Peyer's patch (tissue), 4 donors: ENCODE data around the gene DUOX1. TPM values are rescaled to one million over a fixed set of nuclear protein-coding genes. Genes with fewer than 3 reads are reported as not detected.
"Not testable (repeated sequence)": the region's sequence is repeated elsewhere in the genome, so short reads cannot be mapped to it uniquely, and the experiment has no call there.

Source experiments
- DNase-seq, 3 donors: peaks; one replicate each; pipeline ENCODE4 v3.0.0-alpha.2; 2017 to 2019
- H3K27ac ChIP-seq, 4 donors: fragments of 200-600 bp; sonication (generic); one replicate each; pipeline ENCODE4 v1.5.1; 2016 to 2019
- H3K27me3 ChIP-seq, 2 donors: fragments of 200-600 bp; sonication (generic); one replicate each; pipeline ENCODE4 v1.5.1; 2019
- H3K36me3 ChIP-seq, 3 donors: fragments of 200-600 bp; sonication (generic); one replicate each; pipeline ENCODE4 v1.5.1; 2016 to 2019
- H3K4me1 ChIP-seq, 4 donors: fragments of 200-600 bp; sonication (generic); one replicate each; pipeline ENCODE4 v1.5.1; 2016 to 2019
- H3K4me3 ChIP-seq, 4 donors: fragments of 200-600 bp; sonication (generic); 1 replicate in 3 of 4; 2 replicates in 1 of 4; pipeline ENCODE4 v1.5.1; 2016 to 2019; ENCODE audit warnings: mild to moderate bottlenecking in 1 of 4
- H3K9me3 ChIP-seq, 4 donors: fragments of 200-600 bp; sonication (generic); one replicate each; pipeline ENCODE4 v1.5.1; 2016 to 2019; ENCODE audit warnings: mild to moderate bottlenecking in 1 of 4
- POLR2A ChIP-seq, 2 donors: fragments of 450-650 bp; IDR thresholded peaks; one replicate each; pipeline ENCODE4 v1.5.1; 2017; ENCODE audit warnings: antibody characterized with exemption in 2 of 2, mild to moderate bottlenecking in 2 of 2, moderate library complexity in 2 of 2
- total RNA-seq, 4 donors: library from RNA; depleted of rRNA; stranded (reverse); fragments of >200 nt; gene quantifications; one replicate each; pipeline ENCODE4 v1.1.0, GENCODE V29; 2016
- TF ChIP-seq, protein P1 (sequence below), 6 experiments: fragments of 450-650 bp in 4 of 6; fragments of 200-600 bp in 2 of 6; sonication (generic) in 1 of 6; IDR thresholded peaks; one replicate each; pipeline ENCODE4 v1.5.1; 2017 to 2019; ENCODE audit warnings: antibody characterized with exemption in 6 of 6, mild to moderate bottlenecking in 3 of 6, moderate library complexity in 1 of 6

The DUOX1 gene
- total RNA-seq, 4 donors from 2014 or later: 0.35 to 0.54 TPM; not detected in 2

DNA sequence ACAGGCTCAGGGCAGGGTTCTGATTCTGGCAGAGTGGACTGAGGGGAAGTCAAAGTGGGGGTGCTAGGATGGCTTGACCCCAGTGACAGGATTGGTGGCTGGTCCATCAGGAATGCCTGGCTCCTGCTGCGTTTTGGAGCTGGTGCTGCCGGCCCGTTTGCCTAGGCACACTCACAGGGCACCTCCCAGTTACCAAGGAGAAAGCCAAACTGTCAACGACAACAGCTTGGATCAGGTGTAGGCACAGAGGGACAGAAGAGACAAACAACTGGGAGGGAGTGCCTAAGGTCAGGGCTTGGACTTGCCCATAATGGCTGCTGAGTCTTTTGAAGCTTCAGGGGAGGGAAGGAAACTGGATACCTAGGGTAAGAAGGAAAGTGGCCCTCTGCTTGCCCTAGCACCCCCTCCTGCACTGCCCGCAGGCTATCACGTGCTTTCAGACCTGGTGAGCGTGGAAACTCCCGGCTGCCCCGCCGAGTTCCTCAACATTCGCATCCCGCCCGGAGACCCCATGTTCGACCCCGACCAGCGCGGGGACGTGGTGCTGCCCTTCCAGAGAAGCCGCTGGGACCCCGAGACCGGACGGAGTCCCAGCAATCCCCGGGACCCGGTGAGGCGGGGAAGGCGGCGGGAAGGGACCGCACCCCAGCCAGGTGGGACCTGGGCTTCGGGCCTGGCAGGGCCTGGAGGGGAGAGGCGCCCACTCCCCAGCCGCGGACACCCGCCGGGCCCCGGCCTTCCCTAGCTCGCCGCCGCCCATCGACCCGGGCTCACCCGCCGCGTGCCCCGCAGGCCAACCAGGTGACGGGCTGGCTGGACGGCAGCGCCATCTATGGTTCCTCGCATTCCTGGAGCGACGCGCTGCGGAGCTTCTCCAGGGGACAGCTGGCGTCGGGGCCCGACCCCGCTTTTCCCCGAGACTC, 5.1 kb downstream of the DUOX1 start:
- Histone ChIP-seq H3K4me3 (peak overlapping the region; percentile 3 to 43 (median 28)), H3K4me1 (peaks cover 0 to 9% (median 4%) of the 10 kb centered on the region in 4 donors), H3K27me3 (peaks cover 0 to 8% of the 10 kb centered on the region in 2 donors), H3K36me3 (no peaks in the 10 kb centered on the region), H3K27ac (no peak overlapping the region), H3K9me3 (no peaks in the 10 kb centered on the region)
- peak in 1 of 3 donors; percentile 62 for DNase-seq
- TF ChIP-seq, protein P1, sequence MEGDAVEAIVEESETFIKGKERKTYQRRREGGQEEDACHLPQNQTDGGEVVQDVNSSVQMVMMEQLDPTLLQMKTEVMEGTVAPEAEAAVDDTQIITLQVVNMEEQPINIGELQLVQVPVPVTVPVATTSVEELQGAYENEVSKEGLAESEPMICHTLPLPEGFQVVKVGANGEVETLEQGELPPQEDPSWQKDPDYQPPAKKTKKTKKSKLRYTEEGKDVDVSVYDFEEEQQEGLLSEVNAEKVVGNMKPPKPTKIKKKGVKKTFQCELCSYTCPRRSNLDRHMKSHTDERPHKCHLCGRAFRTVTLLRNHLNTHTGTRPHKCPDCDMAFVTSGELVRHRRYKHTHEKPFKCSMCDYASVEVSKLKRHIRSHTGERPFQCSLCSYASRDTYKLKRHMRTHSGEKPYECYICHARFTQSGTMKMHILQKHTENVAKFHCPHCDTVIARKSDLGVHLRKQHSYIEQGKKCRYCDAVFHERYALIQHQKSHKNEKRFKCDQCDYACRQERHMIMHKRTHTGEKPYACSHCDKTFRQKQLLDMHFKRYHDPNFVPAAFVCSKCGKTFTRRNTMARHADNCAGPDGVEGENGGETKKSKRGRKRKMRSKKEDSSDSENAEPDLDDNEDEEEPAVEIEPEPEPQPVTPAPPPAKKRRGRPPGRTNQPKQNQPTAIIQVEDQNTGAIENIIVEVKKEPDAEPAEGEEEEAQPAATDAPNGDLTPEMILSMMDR (IDR thresholded peaks at IDR 0.05): peak in 4 of 6 experiments; percentile 26 to 49 (median 32)
- no peak for TF ChIP-seq POLR2A (IDR thresholded peaks at IDR 0.05)

DNA sequence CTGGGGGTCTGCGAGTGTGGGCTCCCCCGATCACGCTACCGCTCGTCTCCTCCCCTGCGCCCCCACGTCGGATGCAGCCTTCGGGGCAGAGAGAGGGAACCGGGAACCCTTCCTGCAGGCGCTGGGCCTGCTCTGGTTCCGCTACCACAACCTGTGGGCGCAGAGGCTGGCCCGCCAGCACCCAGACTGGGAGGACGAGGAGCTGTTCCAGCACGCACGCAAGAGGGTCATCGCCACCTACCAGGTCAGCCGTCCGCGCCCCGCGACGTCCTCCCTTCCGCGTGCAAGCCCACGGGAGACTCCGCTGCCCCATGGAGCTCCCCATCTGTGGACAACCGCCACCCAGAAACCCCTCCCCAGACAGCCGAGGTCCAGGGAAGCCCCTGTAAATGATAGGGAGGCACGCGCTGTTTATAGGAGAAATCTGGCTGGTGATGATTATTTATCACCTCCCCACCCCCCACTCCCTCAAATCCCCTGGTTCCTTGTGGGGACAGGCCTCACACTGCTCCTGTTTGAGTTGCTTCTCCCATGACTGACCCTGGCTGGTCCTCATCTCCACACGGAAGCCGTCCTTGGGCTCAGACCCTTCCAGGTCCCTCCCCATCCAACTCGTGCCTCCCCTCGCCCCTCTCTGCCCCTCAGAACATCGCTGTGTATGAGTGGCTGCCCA, 6.0 kb downstream of the DUOX1 start:
- H3K27ac ChIP-seq, H3K4me1 ChIP-seq, H3K27me3 ChIP-seq, H3K36me3 ChIP-seq, DNase-seq, H3K9me3 ChIP-seq: not testable (repeated sequence)
- H3K4me3 ChIP-seq: peak overlapping the region in 2 of 4 donors; percentile 33 to 43

DNA sequence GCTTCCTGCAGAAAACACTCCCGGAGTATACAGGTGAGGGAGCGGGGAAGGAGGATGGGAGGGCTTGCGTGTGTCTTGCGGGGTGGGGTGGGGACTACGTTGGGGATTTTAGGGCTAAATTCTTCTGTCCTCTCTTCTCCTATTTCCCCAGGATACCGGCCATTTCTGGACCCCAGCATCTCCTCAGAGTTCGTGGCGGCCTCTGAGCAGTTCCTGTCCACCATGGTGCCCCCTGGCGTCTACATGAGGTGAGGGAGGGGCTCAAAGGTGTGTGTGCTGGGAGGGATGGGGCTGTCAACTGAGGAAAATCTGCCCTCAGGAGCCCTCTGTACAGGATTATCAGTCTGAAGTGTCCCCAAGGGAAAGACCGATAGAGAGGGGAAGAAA, 6.6 kb downstream of the DUOX1 start:
- H3K9me3 ChIP-seq: no peaks in the 10 kb centered on the region
- DNase-seq: no peak
- H3K27ac ChIP-seq: no peak overlapping the region
- peaks cover 0 to 8% of the 10 kb centered on the region in 2 donors for H3K27me3 ChIP-seq
- H3K4me1 ChIP-seq: peaks cover 0 to 9% (median 4%) of the 10 kb centered on the region in 4 donors
- no peaks in the 10 kb centered on the region for H3K36me3 ChIP-seq
- TF ChIP-seq, protein P1 (IDR thresholded peaks at IDR 0.05): peak in 1 of 6 experiments; percentile 17
- no peak for TF ChIP-seq POLR2A (IDR thresholded peaks at IDR 0.05)
- H3K4me3 ChIP-seq: no peak overlapping the region

GRCh38 chr15:45137703-45138102, 7.9 kb downstream of the DUOX1 start:
- peaks cover 0 to 9% (median 4%) of the 10 kb centered on the region in 4 donors for H3K4me1 ChIP-seq
- no peaks in the 10 kb centered on the region for H3K9me3 ChIP-seq
- H3K4me3 ChIP-seq: no peak overlapping the region
- peaks cover 0 to 8% of the 10 kb centered on the region in 2 donors for H3K27me3 ChIP-seq
- TF ChIP-seq, protein P1 (IDR thresholded peaks at IDR 0.05): no peak
- no peak for TF ChIP-seq POLR2A (IDR thresholded peaks at IDR 0.05)
- no peak for DNase-seq
- no peak overlapping the region for H3K27ac ChIP-seq
- H3K36me3 ChIP-seq: no peaks in the 10 kb centered on the region

DNA sequence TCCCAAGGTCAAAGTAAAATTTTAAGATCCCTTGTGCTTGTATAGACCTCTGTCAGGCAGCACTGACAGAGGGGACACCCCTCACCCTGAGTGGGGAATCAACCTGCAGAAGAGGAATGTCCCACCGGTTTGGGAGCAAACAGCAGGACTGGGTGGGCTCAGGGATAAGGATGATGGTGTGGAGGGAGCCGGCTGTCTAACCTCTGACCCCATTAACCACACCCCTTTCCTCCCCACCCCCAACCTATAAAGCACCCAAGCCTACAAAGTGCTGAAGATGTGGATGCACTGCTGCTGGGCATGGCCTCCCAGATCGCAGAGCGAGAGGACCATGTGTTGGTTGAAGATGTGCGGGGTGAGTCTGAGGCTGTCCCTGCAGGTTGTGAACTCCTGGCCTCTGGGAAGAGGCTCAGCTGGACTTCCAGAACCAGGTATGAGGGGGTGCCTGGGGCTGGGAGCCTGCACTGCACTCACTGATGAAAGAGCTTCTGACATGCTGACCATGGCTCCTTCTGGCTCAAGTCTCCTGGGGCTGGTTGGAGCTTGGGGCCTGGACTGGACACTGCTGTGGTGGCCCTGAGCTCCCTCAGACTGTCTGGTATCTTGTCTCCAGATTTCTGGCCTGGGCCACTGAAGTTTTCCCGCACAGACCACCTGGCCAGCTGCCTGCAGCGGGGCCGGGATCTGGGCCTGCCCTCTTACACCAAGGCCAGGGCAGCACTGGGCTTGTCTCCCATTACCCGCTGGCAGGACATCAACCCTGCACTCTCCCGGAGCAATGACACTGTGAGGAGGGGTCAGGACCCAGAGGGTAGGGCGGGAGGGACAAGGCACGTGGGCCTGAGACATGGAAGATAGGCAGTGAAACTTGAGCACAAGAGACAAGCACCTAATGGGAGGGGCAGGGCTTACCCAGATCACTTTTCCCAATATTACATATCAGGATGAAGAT, 9.3 kb downstream of the DUOX1 start:
- H3K4me3 ChIP-seq: no peak overlapping the region
- no peak overlapping the region for H3K27ac ChIP-seq
- H3K27me3 ChIP-seq: peaks cover 0 to 8% of the 10 kb centered on the region in 2 donors
- TF ChIP-seq, protein P1 (IDR thresholded peaks at IDR 0.05): no peak
- TF ChIP-seq POLR2A (IDR thresholded peaks at IDR 0.05): no peak
- H3K9me3 ChIP-seq: no peaks in the 10 kb centered on the region
- no peak for DNase-seq
- H3K36me3 ChIP-seq: no peaks in the 10 kb centered on the region
- H3K4me1 ChIP-seq: peaks cover 0 to 9% (median 4%) of the 10 kb centered on the region in 4 donors
